ENCODE data around the gene HIVEP3. TPM values are rescaled to one million over a fixed set of nuclear protein-coding genes. Genes with fewer than 3 reads are reported as not detected.

The HIVEP3 gene
- total and polyA plus RNA-seq, 2 of the 13 experiments (the other 11 are each of a cell fraction or from before 2014, with no cell fraction given), result 0.05 TPM; not detected in 1

GRCh38 chr1:41535716-41536115 lies 383.0 kb downstream of the HIVEP3 start:
- peaks cover 7 to 50% of the 10 kb centered on the region in 2 experiments; a peak in 4 of 5 replicates for H3K27me3 ChIP-seq (ENCODE audit: control insufficient read depth in 1 of 2, insufficient read depth in 2 of 2, low read length in 2 of 2)
- no peaks in the 10 kb centered on the region for H4K20me1 ChIP-seq (ENCODE audit: insufficient read depth, low read length)
- in situ Hi-C loops (cut with HindIII; ENCODE audit: extremely low pct_ligation_motif_present, low pct_unique_long_range_greater_than_20kb), result no loop called here
- no peak overlapping the region for H2AFZ ChIP-seq (ENCODE audit: low read length)
- CTCF ChIA-PET (ENCODE audit: low intra/inter-chr PET ratio, low total read pairs), result no interaction called here
- H3K36me3 ChIP-seq (replicated peaks in 1 of 2; ENCODE audit: control insufficient read depth in 1 of 2, insufficient read depth in 2 of 2, low read length in 2 of 2), result no peaks in the 10 kb centered on the region
- intact Hi-C loops (cut with micrococcal nuclease; ENCODE audit: unreplicated experiment), result no loop called here
- ATAC-seq (no peak), FAIRE-seq (no peak), DNase-seq (ENCODE audit: low spot score) (no peak)
- WGBS (ENCODE audit: low lambda C conversion rate), result 12% methylated on average over 5 of the region's 5 CpGs
- no TSS peak for BruUV-seq (replicated peaks)
- H3K4me2 ChIP-seq (ENCODE audit: low read depth, low read length), result no peak overlapping the region
- no peaks in the 10 kb centered on the region for H3K9me3 ChIP-seq (ENCODE audit: low read length)
- H3K9ac ChIP-seq (ENCODE audit: insufficient read depth, low read depth, low read length), result no peak overlapping the region
- H3K79me2 ChIP-seq (ENCODE audit: insufficient read depth, low read length), result no peaks in the 10 kb centered on the region
- no peak overlapping the region for H3K27ac ChIP-seq (ENCODE audit: extremely low read length, insufficient read depth, low read length)
- no peaks in the 10 kb centered on the region for H3K4me1 ChIP-seq (ENCODE audit: insufficient read depth, low read length)
- POLR2A ChIA-PET, result no interaction called here
- H3K4me3 ChIP-seq (replicated peaks in 1 of 3; ENCODE audit: insufficient read depth in 1 of 3, low read depth in 2 of 3, low read length in 3 of 3), result no peak overlapping the region
- TF ChIP-seq U2AF1 (optimal IDR thresholded peaks at IDR 0.05; ENCODE audit: low read depth, low read length), result no peak
- no peak for TF ChIP-seq ZNF234 (CRISPR knock-in tag; conservative IDR thresholded peaks at IDR 0.05)
- no peak for TF ChIP-seq GLI4 (CRISPR knock-in tag; IDR thresholded peaks at IDR 0.05; ENCODE audit: borderline replicate concordance)
- TF ChIP-seq ARID2 (CRISPR knock-in tag; IDR thresholded peaks at IDR 0.05; ENCODE audit: borderline replicate concordance), result no peak
- TF ChIP-seq ZNF766 (CRISPR knock-in tag; IDR thresholded peaks at IDR 0.05; ENCODE audit: borderline replicate concordance), result no peak
- TF ChIP-seq ZNF232 (CRISPR knock-in tag; IDR thresholded peaks at IDR 0.05; ENCODE audit: borderline replicate concordance), result no peak
- TF ChIP-seq ZBTB40 (IDR thresholded peaks at IDR 0.05), result no peak
- no peak for TF ChIP-seq ZBTB40 (CRISPR knock-in tag; IDR thresholded peaks at IDR 0.05)
- no peak for TF ChIP-seq SMC3 (IDR thresholded peaks at IDR 0.05; ENCODE audit: low read length)
- TF ChIP-seq ZNF329 (CRISPR knock-in tag; IDR thresholded peaks at IDR 0.05; ENCODE audit: low read depth), result no peak
- no peak for TF ChIP-seq XBP1 (CRISPR knock-in tag; IDR thresholded peaks at IDR 0.05)
- TF ChIP-seq MTA3 (CRISPR knock-in tag; IDR thresholded peaks at IDR 0.05), result no peak
- no peak for TF ChIP-seq ZNF574 (CRISPR knock-in tag; IDR thresholded peaks at IDR 0.05)

Data from HepG2 (cell line).